Vagina (tissue), 2 donors: ENCODE data around the gene SLC38A6.

Experiments
- POLR2AphosphoS5 ChIP-seq, 2 donors: sonication (generic); formaldehyde crosslinking; IDR thresholded peaks; one replicate each; pipeline ENCODE4 v1.9.0; 2017; ENCODE audit warnings: antibody characterized with exemption in 2 of 2, mild to moderate bottlenecking in 2 of 2, low read depth in 1 of 2; ENCODE audit not compliant: insufficient read depth in 1 of 2
- TF ChIP-seq, protein P1 (sequence below), 3 experiments: fragments of 450-650 bp in 2 of 3; fragments of 200-600 bp in 1 of 3; sonication (generic) in 1 of 3; IDR thresholded peaks; one replicate each; pipeline ENCODE4 v1.5.1; 2017 to 2019; ENCODE audit warnings: antibody characterized with exemption in 3 of 3, mild to moderate bottlenecking in 2 of 3, moderate library complexity in 2 of 3

DNA sequence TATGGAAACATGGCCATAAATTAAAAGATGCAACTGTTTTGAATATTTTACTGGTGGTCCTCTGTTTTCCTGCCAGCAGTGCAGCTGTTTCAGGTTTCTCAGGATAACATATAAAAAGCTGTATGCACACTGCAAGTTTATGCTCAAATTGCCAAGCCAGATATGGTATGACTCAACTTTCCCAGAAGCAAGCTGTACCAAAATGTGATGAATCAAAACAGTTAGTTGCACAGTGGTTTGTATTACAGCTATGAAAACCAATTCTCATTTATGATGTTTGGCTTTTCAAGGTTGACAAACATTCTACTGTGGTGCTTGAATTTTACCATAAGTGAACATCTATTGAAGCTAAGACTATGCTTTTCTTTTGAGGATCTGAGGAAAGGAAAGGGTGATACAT, 15.6 kb upstream of the SLC38A6 start:
- no peak for TF ChIP-seq POLR2AphosphoS5 (IDR thresholded peaks at IDR 0.05; ENCODE audit: insufficient read depth in 1 of 2, low read depth in 1 of 2)
- TF ChIP-seq, protein P1, sequence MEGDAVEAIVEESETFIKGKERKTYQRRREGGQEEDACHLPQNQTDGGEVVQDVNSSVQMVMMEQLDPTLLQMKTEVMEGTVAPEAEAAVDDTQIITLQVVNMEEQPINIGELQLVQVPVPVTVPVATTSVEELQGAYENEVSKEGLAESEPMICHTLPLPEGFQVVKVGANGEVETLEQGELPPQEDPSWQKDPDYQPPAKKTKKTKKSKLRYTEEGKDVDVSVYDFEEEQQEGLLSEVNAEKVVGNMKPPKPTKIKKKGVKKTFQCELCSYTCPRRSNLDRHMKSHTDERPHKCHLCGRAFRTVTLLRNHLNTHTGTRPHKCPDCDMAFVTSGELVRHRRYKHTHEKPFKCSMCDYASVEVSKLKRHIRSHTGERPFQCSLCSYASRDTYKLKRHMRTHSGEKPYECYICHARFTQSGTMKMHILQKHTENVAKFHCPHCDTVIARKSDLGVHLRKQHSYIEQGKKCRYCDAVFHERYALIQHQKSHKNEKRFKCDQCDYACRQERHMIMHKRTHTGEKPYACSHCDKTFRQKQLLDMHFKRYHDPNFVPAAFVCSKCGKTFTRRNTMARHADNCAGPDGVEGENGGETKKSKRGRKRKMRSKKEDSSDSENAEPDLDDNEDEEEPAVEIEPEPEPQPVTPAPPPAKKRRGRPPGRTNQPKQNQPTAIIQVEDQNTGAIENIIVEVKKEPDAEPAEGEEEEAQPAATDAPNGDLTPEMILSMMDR (IDR thresholded peaks at IDR 0.05), result no peak
